GM12878 (cell line): ENCODE measurements around the gene ADCY9.

ENCODE experiments used
- EP300 ChIP-seq, 2 experiments: fragments of 150-350 bp in 1 of 2; IDR thresholded peaks; 2 replicates each; pipeline ENCODE4 v1.6.1; 2011 to 2012; ENCODE audit warnings: low read depth in 2 of 2, low read length in 2 of 2, borderline replicate concordance in 1 of 2, improper control_type of control experiment in 1 of 2, inconsistent platforms in 1 of 2; ENCODE audit not compliant: control insufficient read depth in 1 of 2
- HCFC1 ChIP-seq: fragments of 150-350 bp; IDR thresholded peaks from 2 replicates; pipeline ENCODE4 v1.6.1; 2014; ENCODE audit warnings: low read length
- JUNB ChIP-seq: IDR thresholded peaks from 2 replicates; pipeline ENCODE4 v1.6.1; 2016; ENCODE audit warnings: antibody characterized with exemption, mild to moderate bottlenecking
- NR2F1 ChIP-seq: fragments of 450-650 bp; conservative IDR thresholded peaks from 2 replicates; pipeline ENCODE4 v1.6.1; 2017; ENCODE audit warnings: mild to moderate bottlenecking
- PKNOX1 ChIP-seq: fragments of 450-650 bp; IDR thresholded peaks from 2 replicates; pipeline ENCODE4 v1.6.1; 2016; ENCODE audit warnings: mild to moderate bottlenecking
- POLR2A ChIP-seq: IDR thresholded peaks from 2 replicates; pipeline ENCODE4 v1.6.1; 2011; ENCODE audit warnings: low read depth, mild to moderate bottlenecking, low read length
- POLR2AphosphoS5 ChIP-seq: IDR thresholded peaks from 2 replicates; pipeline ENCODE4 v1.6.1; 2011; ENCODE audit warnings: mild to moderate bottlenecking, low read length, inconsistent platforms
- RAD21 ChIP-seq: IDR thresholded peaks from 2 replicates; pipeline ENCODE4 v1.6.1; 2011; ENCODE audit warnings: mild to moderate bottlenecking, low read depth, low read length, moderate library complexity; ENCODE audit not compliant: insufficient read depth
- SP1 ChIP-seq: IDR thresholded peaks from one replicate; pipeline ENCODE4 v1.6.1; 2011; ENCODE audit warnings: low read depth, low read length
- YY1 ChIP-seq: IDR thresholded peaks from 2 replicates; pipeline ENCODE4 v1.6.1; 2011; ENCODE audit warnings: low read depth, mild to moderate bottlenecking, low read length
- TF ChIP-seq, protein P1 (sequence below): IDR thresholded peaks from 2 replicates; pipeline ENCODE4 v1.6.1; 2012; ENCODE audit warnings: mild to moderate bottlenecking, low read depth, low read length
- TF ChIP-seq, protein P2 (sequence below), 3 experiments: IDR thresholded peaks in 2 of 3; conservative IDR thresholded peaks in 1 of 3; 2 replicates each; pipeline ENCODE4 v1.5.1; 2011; ENCODE audit warnings: low read depth in 3 of 3, low read length in 3 of 3, mild to moderate bottlenecking in 3 of 3, control low read depth in 2 of 3, moderate library complexity in 2 of 3, inconsistent platforms in 1 of 3, mixed read lengths in 1 of 3; ENCODE audit not compliant: control insufficient read depth in 2 of 3, insufficient read depth in 1 of 3; ENCODE audit errors: extremely low read depth in 1 of 3
- TF ChIP-seq, protein P3 (sequence below): fragments of 450-650 bp; IDR thresholded peaks from 2 replicates; pipeline ENCODE4 v1.6.1; 2016; ENCODE audit warnings: mild to moderate bottlenecking, moderate library complexity, borderline replicate concordance

DNA sequence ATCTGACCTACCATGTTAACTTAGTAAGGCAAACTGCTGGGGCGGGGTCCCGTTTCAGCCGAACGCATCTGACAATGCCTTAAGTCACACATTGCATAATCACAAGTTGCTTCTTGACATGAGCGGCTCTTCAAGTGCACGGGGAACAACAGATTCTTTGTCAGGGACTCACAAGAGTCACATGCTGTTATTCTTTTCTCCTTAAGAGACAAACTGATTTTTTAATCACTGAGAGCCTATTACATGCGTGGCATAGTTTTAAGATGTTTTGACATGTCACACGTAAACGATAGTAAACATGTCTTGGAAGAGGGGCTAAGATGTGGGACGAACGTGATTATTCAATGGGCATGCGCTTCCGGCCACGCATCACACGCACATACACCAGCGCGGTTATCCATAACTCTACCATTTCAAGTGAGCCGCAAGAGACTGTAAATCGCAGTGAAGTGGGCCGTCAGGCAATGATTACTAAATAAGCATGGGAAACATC is 63.4 kb downstream of the ADCY9 start:
- TF ChIP-seq NR2F1 (no peak), RAD21 (no peak), PKNOX1 (no peak), POLR2AphosphoS5 (no peak), POLR2A (no peak), JUNB (no peak), EP300 (IDR thresholded peaks at IDR 0.05; ENCODE audit: borderline replicate concordance in 1 of 2, control insufficient read depth in 1 of 2, low read depth in 2 of 2, low read length in 2 of 2) (no peak), YY1 (no peak), SP1 (no peak), HCFC1 (no peak)
- TF ChIP-seq, protein P1, sequence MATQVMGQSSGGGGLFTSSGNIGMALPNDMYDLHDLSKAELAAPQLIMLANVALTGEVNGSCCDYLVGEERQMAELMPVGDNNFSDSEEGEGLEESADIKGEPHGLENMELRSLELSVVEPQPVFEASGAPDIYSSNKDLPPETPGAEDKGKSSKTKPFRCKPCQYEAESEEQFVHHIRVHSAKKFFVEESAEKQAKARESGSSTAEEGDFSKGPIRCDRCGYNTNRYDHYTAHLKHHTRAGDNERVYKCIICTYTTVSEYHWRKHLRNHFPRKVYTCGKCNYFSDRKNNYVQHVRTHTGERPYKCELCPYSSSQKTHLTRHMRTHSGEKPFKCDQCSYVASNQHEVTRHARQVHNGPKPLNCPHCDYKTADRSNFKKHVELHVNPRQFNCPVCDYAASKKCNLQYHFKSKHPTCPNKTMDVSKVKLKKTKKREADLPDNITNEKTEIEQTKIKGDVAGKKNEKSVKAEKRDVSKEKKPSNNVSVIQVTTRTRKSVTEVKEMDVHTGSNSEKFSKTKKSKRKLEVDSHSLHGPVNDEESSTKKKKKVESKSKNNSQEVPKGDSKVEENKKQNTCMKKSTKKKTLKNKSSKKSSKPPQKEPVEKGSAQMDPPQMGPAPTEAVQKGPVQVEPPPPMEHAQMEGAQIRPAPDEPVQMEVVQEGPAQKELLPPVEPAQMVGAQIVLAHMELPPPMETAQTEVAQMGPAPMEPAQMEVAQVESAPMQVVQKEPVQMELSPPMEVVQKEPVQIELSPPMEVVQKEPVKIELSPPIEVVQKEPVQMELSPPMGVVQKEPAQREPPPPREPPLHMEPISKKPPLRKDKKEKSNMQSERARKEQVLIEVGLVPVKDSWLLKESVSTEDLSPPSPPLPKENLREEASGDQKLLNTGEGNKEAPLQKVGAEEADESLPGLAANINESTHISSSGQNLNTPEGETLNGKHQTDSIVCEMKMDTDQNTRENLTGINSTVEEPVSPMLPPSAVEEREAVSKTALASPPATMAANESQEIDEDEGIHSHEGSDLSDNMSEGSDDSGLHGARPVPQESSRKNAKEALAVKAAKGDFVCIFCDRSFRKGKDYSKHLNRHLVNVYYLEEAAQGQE: no peak
- TF ChIP-seq, protein P2, sequence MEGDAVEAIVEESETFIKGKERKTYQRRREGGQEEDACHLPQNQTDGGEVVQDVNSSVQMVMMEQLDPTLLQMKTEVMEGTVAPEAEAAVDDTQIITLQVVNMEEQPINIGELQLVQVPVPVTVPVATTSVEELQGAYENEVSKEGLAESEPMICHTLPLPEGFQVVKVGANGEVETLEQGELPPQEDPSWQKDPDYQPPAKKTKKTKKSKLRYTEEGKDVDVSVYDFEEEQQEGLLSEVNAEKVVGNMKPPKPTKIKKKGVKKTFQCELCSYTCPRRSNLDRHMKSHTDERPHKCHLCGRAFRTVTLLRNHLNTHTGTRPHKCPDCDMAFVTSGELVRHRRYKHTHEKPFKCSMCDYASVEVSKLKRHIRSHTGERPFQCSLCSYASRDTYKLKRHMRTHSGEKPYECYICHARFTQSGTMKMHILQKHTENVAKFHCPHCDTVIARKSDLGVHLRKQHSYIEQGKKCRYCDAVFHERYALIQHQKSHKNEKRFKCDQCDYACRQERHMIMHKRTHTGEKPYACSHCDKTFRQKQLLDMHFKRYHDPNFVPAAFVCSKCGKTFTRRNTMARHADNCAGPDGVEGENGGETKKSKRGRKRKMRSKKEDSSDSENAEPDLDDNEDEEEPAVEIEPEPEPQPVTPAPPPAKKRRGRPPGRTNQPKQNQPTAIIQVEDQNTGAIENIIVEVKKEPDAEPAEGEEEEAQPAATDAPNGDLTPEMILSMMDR (IDR thresholded peaks at IDR 0.05 in 2 of 3, conservative IDR thresholded peaks at IDR 0.05 in 1 of 3; ENCODE audit: control insufficient read depth in 2 of 3, extremely low read depth in 1 of 3, insufficient read depth in 1 of 3, low read depth in 3 of 3, low read length in 3 of 3): no peak
- TF ChIP-seq, protein P3, sequence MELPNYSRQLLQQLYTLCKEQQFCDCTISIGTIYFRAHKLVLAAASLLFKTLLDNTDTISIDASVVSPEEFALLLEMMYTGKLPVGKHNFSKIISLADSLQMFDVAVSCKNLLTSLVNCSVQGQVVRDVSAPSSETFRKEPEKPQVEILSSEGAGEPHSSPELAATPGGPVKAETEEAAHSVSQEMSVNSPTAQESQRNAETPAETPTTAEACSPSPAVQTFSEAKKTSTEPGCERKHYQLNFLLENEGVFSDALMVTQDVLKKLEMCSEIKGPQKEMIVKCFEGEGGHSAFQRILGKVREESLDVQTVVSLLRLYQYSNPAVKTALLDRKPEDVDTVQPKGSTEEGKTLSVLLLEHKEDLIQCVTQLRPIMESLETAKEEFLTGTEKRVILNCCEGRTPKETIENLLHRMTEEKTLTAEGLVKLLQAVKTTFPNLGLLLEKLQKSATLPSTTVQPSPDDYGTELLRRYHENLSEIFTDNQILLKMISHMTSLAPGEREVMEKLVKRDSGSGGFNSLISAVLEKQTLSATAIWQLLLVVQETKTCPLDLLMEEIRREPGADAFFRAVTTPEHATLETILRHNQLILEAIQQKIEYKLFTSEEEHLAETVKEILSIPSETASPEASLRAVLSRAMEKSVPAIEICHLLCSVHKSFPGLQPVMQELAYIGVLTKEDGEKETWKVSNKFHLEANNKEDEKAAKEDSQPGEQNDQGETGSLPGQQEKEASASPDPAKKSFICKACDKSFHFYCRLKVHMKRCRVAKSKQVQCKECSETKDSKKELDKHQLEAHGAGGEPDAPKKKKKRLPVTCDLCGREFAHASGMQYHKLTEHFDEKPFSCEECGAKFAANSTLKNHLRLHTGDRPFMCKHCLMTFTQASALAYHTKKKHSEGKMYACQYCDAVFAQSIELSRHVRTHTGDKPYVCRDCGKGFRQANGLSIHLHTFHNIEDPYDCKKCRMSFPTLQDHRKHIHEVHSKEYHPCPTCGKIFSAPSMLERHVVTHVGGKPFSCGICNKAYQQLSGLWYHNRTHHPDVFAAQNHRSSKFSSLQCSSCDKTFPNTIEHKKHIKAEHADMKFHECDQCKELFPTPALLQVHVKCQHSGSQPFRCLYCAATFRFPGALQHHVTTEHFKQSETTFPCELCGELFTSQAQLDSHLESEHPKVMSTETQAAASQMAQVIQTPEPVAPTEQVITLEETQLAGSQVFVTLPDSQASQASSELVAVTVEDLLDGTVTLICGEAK: no peak
